B cell (primary cell): ENCODE data around the gene PHF20. TPM values are rescaled to one million over a fixed set of nuclear protein-coding genes. Genes with fewer than 3 reads are reported as not detected.
"Not testable (repeated sequence)": the region's sequence is repeated elsewhere in the genome, so short reads cannot be mapped to it uniquely, and the experiment has no call there.

Source experiments
- ATAC-seq: fragments of 200-7000 bp; cut with Tn5 transposase; one replicate; pipeline ENCODE4 v1.10.0; 2021; ENCODE audit warnings: low read depth, mild to moderate bottlenecking, moderate number of reproducible peaks, moderate library complexity
- CTCF ChIA-PET: fragments of 350-600 bp; sonication (Branson Sonifier 250); formaldehyde crosslinking; loops from one replicate; lab custom pipeline; 2021; ENCODE audit warnings: antibody characterized with exemption, inconsistent platforms; lab: Charles Lee
- POLR2A ChIA-PET: fragments of 350-600 bp; sonication (Branson Sonifier 250); formaldehyde crosslinking; loops from one replicate; lab custom pipeline; 2021; ENCODE audit warnings: antibody characterized with exemption; lab: Charles Lee
- DNase-seq: peaks from one replicate; pipeline ENCODE4 v3.0.0; 2013
- H2AFZ ChIP-seq: 2 replicates; pipeline ENCODE4 v1.6.1; 2012; ENCODE audit warnings: mild to moderate bottlenecking, low read depth, low read length; ENCODE audit not compliant: insufficient read depth, poor library complexity, severe bottlenecking
- H3K27ac ChIP-seq, 2 donors: 1 replicate in 1 of 2; 2 replicates in 1 of 2; pipeline ENCODE4 v1.5.1; 2012 to 2013; ENCODE audit warnings: low read length in 2 of 2, mild to moderate bottlenecking in 2 of 2, moderate library complexity in 1 of 2
- H3K27me3 ChIP-seq, 4 experiments: fragments of 200-600 bp in 1 of 4; sonication (generic) in 1 of 4; replicated peaks in 1 of 4; 1 replicate in 2 of 4; 2 replicates in 2 of 4; pipeline versions ENCODE4 v1.6.1 to v1.7.0; 2013 to 2016; ENCODE audit warnings: low read length in 3 of 4, mild to moderate bottlenecking in 2 of 4, mixed read lengths in 1 of 4, moderate library complexity in 1 of 4; ENCODE audit not compliant: insufficient read depth in 4 of 4, control insufficient read depth in 3 of 4; ENCODE audit errors: control extremely low read depth in 1 of 4
- H3K36me3 ChIP-seq, 2 experiments: replicated peaks in 1 of 2; 1 replicate in 1 of 2; 2 replicates in 1 of 2; pipeline versions ENCODE4 v1.6.1 to v1.7.1; 2013; ENCODE audit warnings: low read length in 1 of 2; ENCODE audit not compliant: insufficient read depth in 2 of 2, control insufficient read depth in 1 of 2; ENCODE audit errors: control extremely low read depth in 1 of 2, extremely low read depth in 1 of 2
- H3K4me1 ChIP-seq, 2 donors: fragments of 200-600 bp in 1 of 2; sonication (generic) in 1 of 2; 1 replicate in 1 of 2; 2 replicates in 1 of 2; pipeline versions ENCODE4 v1.5.1 to v1.6.1; 2013 to 2017; ENCODE audit warnings: low read length in 2 of 2; ENCODE audit not compliant: control insufficient read depth in 2 of 2, insufficient read depth in 2 of 2
- H3K4me2 ChIP-seq: replicated peaks from 2 replicates; pipeline ENCODE3; 2012; ENCODE audit warnings: mild to moderate bottlenecking, low read depth, low read length; ENCODE audit not compliant: poor library complexity, severe bottlenecking
- H3K4me3 ChIP-seq, 5 experiments: fragments of 200-600 bp in 1 of 5; sonication (generic) in 1 of 5; 1 replicate in 3 of 5; 2 replicates in 2 of 5; pipeline versions ENCODE4 v1.5.1 to v1.7.0; 2011 to 2016; ENCODE audit warnings: low read length in 4 of 5, mild to moderate bottlenecking in 4 of 5, low read depth in 2 of 5, control low read depth in 1 of 5, moderate library complexity in 1 of 5; ENCODE audit not compliant: insufficient read depth in 1 of 5; ENCODE audit errors: control extremely low read depth in 1 of 5, extremely low read depth in 1 of 5
- H3K79me2 ChIP-seq: fragments of 200-600 bp; sonication (generic); one replicate; pipeline ENCODE4 v1.6.0; 2016; ENCODE audit warnings: low read length; ENCODE audit not compliant: control insufficient read depth, insufficient read depth
- H3K9ac ChIP-seq: fragments of 200-600 bp; sonication (generic); 2 replicates; pipeline ENCODE4 v1.6.1; 2017; ENCODE audit warnings: mild to moderate bottlenecking, low read length, moderate library complexity
- H3K9me3 ChIP-seq, 3 donors: one replicate each; pipeline versions ENCODE4 v1.6.1 to v1.7.1; 2013; ENCODE audit warnings: low read length in 2 of 3; ENCODE audit not compliant: control insufficient read depth in 2 of 3, insufficient read depth in 1 of 3; ENCODE audit errors: control extremely low read depth in 1 of 3
- H4K20me1 ChIP-seq: 2 replicates; pipeline ENCODE4 v1.6.0; 2012; ENCODE audit warnings: mild to moderate bottlenecking, low read length; ENCODE audit not compliant: insufficient read depth, control insufficient read depth, poor library complexity, severe bottlenecking
- H3K27ac Mint-ChIP-seq: one replicate; pipeline ENCODE4 v1.8.0; 2021; ENCODE audit warnings: mixed read lengths
- H3K27me3 Mint-ChIP-seq: one replicate; pipeline ENCODE4 v1.8.0; 2021; ENCODE audit warnings: mixed read lengths
- H3K4me1 Mint-ChIP-seq: one replicate; pipeline ENCODE4 v1.8.0; 2021; ENCODE audit warnings: mixed read lengths
- H3K4me3 Mint-ChIP-seq: one replicate; pipeline ENCODE4 v1.8.0; 2021; ENCODE audit warnings: mixed read lengths
- H3K9me3 Mint-ChIP-seq: one replicate; pipeline ENCODE4 v1.8.0; 2022; ENCODE audit warnings: mixed read lengths; ENCODE audit not compliant: insufficient read depth
- CTCF ChIP-seq: fragments of 200-600 bp; IDR thresholded peaks from one replicate; pipeline ENCODE4 v1.8.0; 2022; ENCODE audit warnings: antibody characterized with exemption, mild to moderate bottlenecking
- EZH2 ChIP-seq: IDR thresholded peaks from 2 replicates; pipeline ENCODE4 v1.6.1; 2012; ENCODE audit warnings: borderline replicate concordance, low read depth, mild to moderate bottlenecking, moderate library complexity, low read length; ENCODE audit not compliant: insufficient read depth, poor library complexity, severe bottlenecking
- WGBS: methylation state at CpG from one replicate; pipeline ENCODE4 v1.1.5; 2013; ENCODE audit warnings: missing lambda C conversion rate; ENCODE audit not compliant: insufficient coverage; 5-methylcytosine and 5-hydroxymethylcytosine counted together
- intact Hi-C: fragments of 100-400 bp; cut with micrococcal nuclease; formaldehyde crosslinking; loops from one replicate; pipeline ENCODE4 v1.10.0; 2022
- polyA plus RNA-seq: library from polyadenylated mRNA; depleted of rRNA; stranded (reverse); fragments of >200 nt; gene quantifications from 2 replicates; pipeline ENCODE4 v1.2.3, GENCODE V29; 2012
- total RNA-seq, 2 donors: library from RNA; stranded (reverse); fragments of 120-200 nt in 1 of 2; gene quantifications; 1 replicate in 1 of 2; 2 replicates in 1 of 2; pipeline versions ENCODE4 v1.2.3 to v1.2.4, GENCODE V29; 2013 to 2022

The PHF20 gene
- total and polyA plus RNA-seq, 2 donors (not counting 1 experiment from before 2014, with no cell fraction given), result 53.6 to 92.3 TPM

- H3K9ac ChIP-seq, H3K4me3 Mint-ChIP-seq, ATAC-seq, H2AFZ ChIP-seq, intact Hi-C loops, H3K4me2 ChIP-seq, H3K27ac ChIP-seq, CTCF ChIA-PET, H3K4me1 ChIP-seq, H3K4me3 ChIP-seq, DNase-seq, H3K27me3 ChIP-seq, H3K27me3 Mint-ChIP-seq, H3K9me3 ChIP-seq, H3K9me3 Mint-ChIP-seq, H3K27ac Mint-ChIP-seq: not testable (repeated sequence)
- H4K20me1 ChIP-seq, result peaks cover 58% of the 10 kb centered on the region
- peaks cover 1 to 19% of the 10 kb centered on the region in 2 experiments for H3K36me3 ChIP-seq
- POLR2A ChIA-PET, result interaction anchor here (0.7 kb wide), 1 partner anchor 911 kb away, joined by 7 read pairs; no protein-coding TSS in a partner anchor
- peaks cover 96% of the 10 kb centered on the region for H3K79me2 ChIP-seq
- peaks cover 13% of the 10 kb centered on the region for H3K4me1 Mint-ChIP-seq
- 100% methylated on average over 1 of the region's 4 CpGs for WGBS
Observed at GRCh38 chr20:35785541-35785940, 13.7 kb downstream of the PHF20 start.

GRCh38 chr20:35788796-35789195, 17.0 kb downstream of the PHF20 start:
- ChIA-PET POLR2A (interaction anchor here (0.7 kb wide), 1 partner anchor 133 kb away, joined by 4 read pairs; no protein-coding TSS in a partner anchor), CTCF (no interaction called here)
- H3K27me3 Mint-ChIP-seq, result no peaks in the 10 kb centered on the region
- H3K4me3 ChIP-seq, result no peak overlapping the region
- H3K9me3 Mint-ChIP-seq, result no peaks in the 10 kb centered on the region
- no peak overlapping the region for H3K27ac ChIP-seq
- no peak overlapping the region for H3K9ac ChIP-seq
- DNase-seq (no peak), ATAC-seq (no peak)
- WGBS, result no CpG with 5 or more reads among the region's 4 CpGs
- no peak overlapping the region for H2AFZ ChIP-seq
- H3K4me1 ChIP-seq, result peaks cover 0 to 2% of the 10 kb centered on the region in 2 donors
- no peak overlapping the region for H3K4me3 Mint-ChIP-seq
- no peak for TF ChIP-seq CTCF
- no peak for TF ChIP-seq EZH2
- H3K9me3 ChIP-seq, result no peaks in the 10 kb centered on the region
- intact Hi-C loops, result no loop called here
- H4K20me1 ChIP-seq, result peaks cover 45% of the 10 kb centered on the region
- no peaks in the 10 kb centered on the region for H3K27me3 ChIP-seq
- H3K79me2 ChIP-seq, result peaks cover 95% of the 10 kb centered on the region
- no peak overlapping the region for H3K4me2 ChIP-seq
- H3K27ac Mint-ChIP-seq, result no peak overlapping the region
- H3K36me3 ChIP-seq, result peaks cover 1 to 11% of the 10 kb centered on the region in 2 experiments
- peaks cover 12% of the 10 kb centered on the region for H3K4me1 Mint-ChIP-seq
